ENCODE results near the gene RESF1. TPM values are rescaled to one million over a fixed set of nuclear protein-coding genes. Genes with fewer than 3 reads are reported as not detected.

The RESF1 gene
- total RNA-seq, 1 donor from 2014 or later: 32.3 TPM

DNA sequence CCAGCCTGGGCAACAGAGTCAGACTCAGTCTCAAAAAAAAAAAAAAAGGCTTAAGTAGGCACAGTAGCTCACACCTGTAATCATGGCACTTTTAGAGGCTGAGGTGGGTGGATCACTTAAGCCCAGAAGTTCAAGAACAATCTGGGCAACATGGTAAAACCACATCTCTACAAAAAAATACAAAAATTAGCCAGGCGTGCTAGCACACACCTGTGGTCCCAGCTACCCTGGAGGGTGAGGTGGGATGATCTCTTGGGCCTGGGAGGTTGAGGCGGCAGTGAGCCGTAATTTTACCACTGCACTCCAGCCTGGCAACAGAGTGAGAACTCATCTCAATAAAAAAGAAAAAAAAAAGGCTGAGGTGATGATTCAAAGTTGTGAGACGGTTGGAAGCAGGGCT lies 9.1 kb upstream of the RESF1 start:
- Histone ChIP-seq H3K36me3 (ENCODE audit: control insufficient read depth, insufficient read depth, low read length) (no peaks in the 10 kb centered on the region), H3K27me3 (ENCODE audit: control insufficient read depth, insufficient read depth, low read length) (no peaks in the 10 kb centered on the region), H3K4me3 (ENCODE audit: low read depth, low read length) (no peak overlapping the region)
- no peak for DNase-seq (ENCODE audit: low read depth)
- no peak for TF ChIP-seq CTCF (IDR thresholded peaks at IDR 0.05; ENCODE audit: insufficient read depth, low read length, poor library complexity, severe bottlenecking)

DNA sequence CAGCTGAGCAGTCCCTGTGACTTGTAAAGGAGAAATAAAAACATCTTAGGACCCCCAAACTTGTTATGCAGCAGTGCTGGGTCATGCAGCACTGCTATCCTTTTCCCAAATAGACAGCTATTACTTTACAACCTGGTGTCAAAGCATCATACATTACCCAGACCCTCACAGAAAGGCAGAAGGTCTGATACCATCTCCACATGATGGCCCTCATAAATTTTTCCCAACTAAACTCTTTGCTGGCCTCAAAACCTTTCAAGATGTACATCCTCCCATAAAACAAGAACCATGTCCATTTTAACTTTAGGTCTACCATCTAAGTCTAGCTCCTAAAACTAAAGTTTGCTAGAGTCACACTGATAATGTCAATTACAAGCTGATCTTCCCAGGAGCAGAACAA lies 8.7 kb upstream of the RESF1 start:
- TF ChIP-seq CTCF (IDR thresholded peaks at IDR 0.05; ENCODE audit: insufficient read depth, low read length, poor library complexity, severe bottlenecking): no peak

GRCh38 chr12:31951008-31951407 lies 8.2 kb upstream of the RESF1 start:
- no peak for DNase-seq (ENCODE audit: low read depth)
- Histone ChIP-seq H3K27me3 (ENCODE audit: control insufficient read depth, insufficient read depth, low read length) (no peaks in the 10 kb centered on the region), H3K4me3 (ENCODE audit: low read depth, low read length) (no peak overlapping the region), H3K36me3 (ENCODE audit: control insufficient read depth, insufficient read depth, low read length) (no peaks in the 10 kb centered on the region)
- no peak for TF ChIP-seq CTCF (IDR thresholded peaks at IDR 0.05; ENCODE audit: insufficient read depth, low read length, poor library complexity, severe bottlenecking)

More for the DNA sequence above, 8.7 kb upstream of the RESF1 start:
- no peak for DNase-seq (ENCODE audit: low read depth)
- H3K4me3 ChIP-seq (ENCODE audit: low read depth, low read length): no peak overlapping the region
- no peaks in the 10 kb centered on the region for H3K36me3 ChIP-seq (ENCODE audit: control insufficient read depth, insufficient read depth, low read length)
- no peaks in the 10 kb centered on the region for H3K27me3 ChIP-seq (ENCODE audit: control insufficient read depth, insufficient read depth, low read length)

DNA sequence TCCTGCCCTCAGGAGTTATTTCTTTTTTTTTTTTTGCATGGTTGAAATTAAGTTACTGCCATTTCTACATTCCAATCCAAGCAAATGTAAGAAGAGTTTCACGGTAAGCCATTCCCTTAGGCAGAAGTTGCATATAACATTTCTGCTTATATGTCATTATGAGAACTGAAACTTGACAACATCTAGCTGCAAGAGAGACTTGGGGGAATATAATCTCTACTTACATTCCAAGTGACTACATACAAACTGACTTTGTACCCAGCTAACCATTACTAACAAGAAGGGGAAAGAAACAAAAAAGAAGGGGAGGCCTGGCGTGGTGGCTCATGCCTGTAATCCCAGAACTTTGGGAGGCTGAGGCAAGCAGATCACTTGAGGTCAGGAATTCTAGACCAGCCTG lies 7.3 kb upstream of the RESF1 start:
- no peak for TF ChIP-seq CTCF (IDR thresholded peaks at IDR 0.05; ENCODE audit: insufficient read depth, low read length, poor library complexity, severe bottlenecking)
- Histone ChIP-seq H3K27me3 (ENCODE audit: control insufficient read depth, insufficient read depth, low read length) (no peaks in the 10 kb centered on the region), H3K36me3 (ENCODE audit: control insufficient read depth, insufficient read depth, low read length) (no peaks in the 10 kb centered on the region), H3K4me3 (ENCODE audit: low read depth, low read length) (no peak overlapping the region)
- DNase-seq (ENCODE audit: low read depth): no peak

GRCh38 chr12:31952418-31952817 lies 6.8 kb upstream of the RESF1 start:
- no peaks in the 10 kb centered on the region for H3K36me3 ChIP-seq (ENCODE audit: control insufficient read depth, insufficient read depth, low read length)
- H3K4me3 ChIP-seq (ENCODE audit: low read depth, low read length): no peak overlapping the region
- no peaks in the 10 kb centered on the region for H3K27me3 ChIP-seq (ENCODE audit: control insufficient read depth, insufficient read depth, low read length)
- DNase-seq (ENCODE audit: low read depth): no peak
- no peak for TF ChIP-seq CTCF (IDR thresholded peaks at IDR 0.05; ENCODE audit: insufficient read depth, low read length, poor library complexity, severe bottlenecking)

Measured in kidney epithelial cell (primary cell).